Eye (tissue), 1 donor: ENCODE results near the gene PPP2CA.
A peak's percentile ranks its signal among the peaks of the same experiment; 100 is the strongest.
"Not testable (repeated sequence)": the region's sequence is repeated elsewhere in the genome, so short reads cannot be mapped to it uniquely, and the experiment has no call there.

Experiments
- DNase-seq: peaks from one replicate; pipeline ENCODE4 v3.0.0-alpha.2; 2015

PPP2CA gene

DNA sequence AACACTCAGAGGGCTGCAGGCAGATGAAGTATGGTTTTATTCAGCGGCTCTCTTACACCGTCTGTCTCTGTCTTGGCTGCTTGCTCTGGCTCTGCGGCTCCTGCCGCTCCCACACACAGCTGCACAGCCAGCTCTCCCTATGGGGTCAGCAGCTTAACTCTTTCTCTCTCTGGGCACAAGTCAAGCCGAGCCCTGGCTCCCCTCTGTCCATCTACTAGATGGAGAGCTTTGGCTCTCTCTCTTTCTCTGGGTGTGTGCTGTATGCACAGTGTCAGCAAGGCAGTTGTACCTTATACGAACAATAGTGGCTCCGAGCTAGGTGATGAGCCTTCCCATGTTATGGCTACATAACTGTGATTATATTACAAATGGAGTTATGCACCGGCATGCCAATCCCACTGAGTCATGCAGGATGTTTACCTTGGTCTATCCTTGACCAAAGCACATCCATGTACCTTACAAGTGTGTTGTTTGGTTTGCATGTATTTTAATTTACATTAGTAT, 19.3 kb upstream of the PPP2CA start:
- DNase-seq: peak; percentile 38

DNA sequence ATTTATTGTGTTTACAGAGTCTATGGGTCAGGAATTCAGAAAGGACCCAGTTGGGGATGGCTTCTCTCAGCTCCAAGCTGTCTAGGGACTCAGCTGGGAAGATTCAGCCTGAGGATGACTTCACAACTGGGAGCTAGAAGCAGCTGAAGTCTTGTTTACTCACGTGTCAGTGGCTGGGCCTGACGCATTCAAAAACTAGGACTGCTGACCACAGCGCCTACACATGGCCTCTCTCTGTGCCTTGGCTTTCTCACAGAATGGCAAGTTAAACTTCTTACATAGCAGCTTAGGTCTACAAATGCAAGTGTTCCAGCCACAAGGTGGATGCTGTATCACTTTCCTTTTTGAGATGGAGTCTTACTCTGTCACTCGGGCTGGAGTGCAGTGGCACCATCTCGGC, 16.3 kb upstream of the PPP2CA start:
- DNase-seq: no peak

GRCh38 chr5:134240421-134240962, 14.6 kb upstream of the PPP2CA start:
- DNase-seq: peak; percentile 68

GRCh38 chr5:134236820-134237219, 10.9 kb upstream of the PPP2CA start:
- DNase-seq: no peak

- DNase-seq: no peak
These were observed 10.4 kb upstream of the PPP2CA start for GRCh38 chr5:134236318-134236717.

DNA sequence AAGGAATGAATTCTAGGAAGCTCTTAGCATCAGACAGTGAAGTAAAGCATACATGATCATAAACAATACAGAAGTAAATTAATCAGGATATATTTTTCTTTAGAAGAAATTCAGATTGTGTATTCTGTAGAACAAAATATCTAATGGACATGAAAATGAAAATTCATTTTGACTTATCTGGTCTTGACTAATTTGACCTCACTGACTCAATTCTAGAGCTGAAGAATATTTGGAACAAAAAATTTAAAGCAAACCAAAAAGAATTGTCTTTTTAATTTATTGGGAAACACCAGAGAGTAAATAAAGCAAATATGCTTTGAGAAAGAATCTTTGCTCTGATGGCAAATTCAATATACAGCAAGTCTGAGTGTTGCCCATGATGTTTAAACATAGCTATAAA, 2.8 kb upstream of the PPP2CA start:
- no peak for DNase-seq

DNA sequence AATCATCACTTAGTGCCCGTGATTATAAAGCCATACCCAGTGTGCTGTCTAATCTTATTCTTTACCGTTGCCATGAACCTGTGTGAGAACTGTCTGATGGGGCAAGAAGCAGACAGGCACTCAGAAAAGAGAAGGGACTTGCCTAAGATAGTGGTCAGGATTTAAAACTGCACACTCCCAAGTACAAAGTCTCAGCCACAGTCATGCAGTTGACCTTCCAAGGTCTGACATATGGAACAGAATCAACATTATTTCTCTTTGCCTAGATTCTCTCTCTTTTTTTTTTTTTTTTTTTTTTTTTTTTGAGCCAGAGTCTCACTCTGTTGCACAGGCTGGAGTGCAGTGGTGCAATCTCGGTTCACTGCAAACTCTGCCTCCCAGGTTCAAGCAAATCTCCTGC, 1.9 kb upstream of the PPP2CA start:
- no peak for DNase-seq

DNA sequence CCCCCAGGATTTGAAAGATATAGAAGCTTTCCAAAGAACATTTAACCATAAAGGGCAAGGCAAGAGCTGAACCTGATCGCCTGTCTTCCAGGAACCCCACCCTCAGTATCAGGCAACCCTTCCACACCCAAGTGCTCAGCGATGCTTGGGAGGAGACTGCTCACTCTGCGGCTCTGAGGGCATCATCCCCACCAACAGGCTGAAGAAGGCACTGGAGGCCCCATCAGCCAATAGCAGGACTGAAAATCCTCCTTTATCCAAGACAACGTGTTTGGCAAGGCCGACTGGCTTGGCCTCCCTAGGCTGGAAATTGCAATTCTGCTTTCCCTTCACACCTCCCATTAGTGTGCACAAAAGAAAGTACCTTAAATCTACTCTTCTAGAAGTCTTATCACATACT, 1.4 kb upstream of the PPP2CA start:
- peak; percentile 80 for DNase-seq

GRCh38 chr5:134226441-134227192, 744 bp upstream of the PPP2CA start:
- no peak for DNase-seq

DNA sequence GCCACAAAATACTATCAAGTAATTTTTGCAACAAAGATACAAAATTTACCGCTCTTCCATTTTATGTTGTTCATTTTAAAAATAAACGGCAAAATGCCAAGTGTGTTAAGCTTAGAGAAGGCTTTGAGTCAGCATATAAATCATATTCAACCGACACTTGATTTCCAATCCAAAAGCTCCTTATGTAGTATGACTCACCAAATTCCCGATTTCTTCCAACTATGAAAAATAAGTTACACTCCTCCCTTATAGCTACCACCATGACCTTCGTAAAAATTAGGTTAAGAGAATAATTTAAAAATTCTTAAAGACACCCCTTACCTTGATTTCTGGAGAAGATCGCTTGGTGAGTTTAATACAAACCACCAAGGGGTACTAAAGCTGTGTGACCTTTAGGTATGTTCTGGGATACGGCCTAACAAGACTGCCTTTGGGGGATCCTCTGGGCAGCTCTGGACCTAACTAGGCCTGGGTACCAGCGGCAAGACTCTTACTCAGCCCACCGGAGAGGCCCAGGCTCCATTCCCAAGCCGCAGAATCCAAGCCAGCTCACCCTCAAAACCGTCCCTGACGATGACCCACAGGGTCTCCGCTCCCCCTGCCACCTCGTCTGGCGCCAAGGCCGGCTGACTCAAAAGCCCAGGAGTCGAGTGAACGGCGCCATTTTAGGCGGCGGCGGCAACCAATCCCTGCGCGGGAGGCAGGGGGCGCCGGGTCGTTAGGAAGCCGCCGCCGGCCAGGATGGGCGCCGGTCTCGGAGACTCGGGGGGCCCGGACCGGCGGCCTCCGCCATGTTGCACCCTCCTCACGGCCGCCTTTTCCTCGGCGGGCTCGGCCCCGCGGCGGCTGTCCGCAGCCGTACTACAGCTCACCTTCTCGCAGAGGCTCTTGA, 739 bp downstream of the PPP2CA start:
- peak; percentile 92 for DNase-seq

- peak; percentile 40 for DNase-seq
These were observed 2.2 kb downstream of the PPP2CA start for GRCh38 chr5:134223406-134224248.

- not testable (repeated sequence) for DNase-seq
These were observed 4.2 kb downstream of the PPP2CA start for GRCh38 chr5:134221690-134222089.

GRCh38 chr5:134215757-134216156, 10.1 kb downstream of the PPP2CA start:
- DNase-seq: no peak

- not testable (repeated sequence) for DNase-seq
These were observed 14.4 kb downstream of the PPP2CA start for GRCh38 chr5:134211263-134212031.

DNA sequence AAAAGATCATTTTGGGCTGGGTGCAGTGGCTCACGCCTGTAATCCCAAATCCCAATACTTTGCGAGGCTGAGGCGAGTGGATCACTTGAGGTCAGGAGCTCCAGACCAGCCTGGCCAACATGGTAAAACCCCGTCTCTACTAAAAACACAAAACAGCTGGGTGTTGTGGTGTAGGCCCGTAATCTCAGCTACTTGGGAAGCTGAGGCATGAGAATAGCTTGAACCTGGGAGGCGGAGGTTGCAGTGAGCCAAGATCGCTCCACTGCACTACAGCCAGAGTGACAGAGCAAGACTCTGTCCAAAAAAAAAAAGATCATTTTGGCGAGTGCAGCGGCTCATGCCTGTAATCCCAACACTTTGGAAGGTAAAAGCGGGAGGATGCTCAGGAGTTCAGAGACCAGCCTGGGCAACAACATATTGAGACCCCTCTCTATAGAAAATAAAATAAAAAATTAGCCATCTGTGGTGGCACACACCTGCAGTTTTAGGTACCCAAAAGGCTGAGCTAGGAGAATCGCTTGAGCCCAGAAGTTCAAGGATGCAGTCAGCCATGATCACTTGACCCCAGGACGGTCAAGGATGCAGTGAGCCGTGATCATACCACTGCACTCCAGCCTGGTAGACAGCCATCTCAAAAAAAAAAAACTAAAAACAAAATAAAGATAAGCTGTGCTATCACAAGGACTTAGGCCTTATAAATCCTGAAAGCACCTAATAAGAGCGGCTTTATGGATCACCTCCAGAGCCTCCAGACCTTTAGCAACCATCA, 16.2 kb downstream of the PPP2CA start:
- DNase-seq: no peak

DNA sequence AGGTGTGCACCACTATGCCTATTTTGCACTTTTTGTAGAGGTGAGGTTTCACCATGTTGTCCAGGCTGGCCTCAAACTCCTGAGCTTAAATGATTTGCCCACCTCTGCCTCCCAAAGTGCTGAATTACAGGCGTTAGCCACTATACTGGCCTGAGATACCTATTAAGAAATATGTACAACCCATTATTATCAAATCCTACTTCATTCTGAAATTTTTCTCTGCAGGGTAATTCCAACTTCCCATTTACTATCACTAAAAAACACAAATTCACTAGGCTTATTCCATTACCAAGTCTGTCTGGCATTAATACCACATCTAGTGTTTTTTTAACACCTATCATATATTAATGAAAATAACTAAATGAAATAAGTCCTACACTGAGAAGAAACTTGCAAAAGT, 18.2 kb downstream of the PPP2CA start:
- no peak for DNase-seq

DNA sequence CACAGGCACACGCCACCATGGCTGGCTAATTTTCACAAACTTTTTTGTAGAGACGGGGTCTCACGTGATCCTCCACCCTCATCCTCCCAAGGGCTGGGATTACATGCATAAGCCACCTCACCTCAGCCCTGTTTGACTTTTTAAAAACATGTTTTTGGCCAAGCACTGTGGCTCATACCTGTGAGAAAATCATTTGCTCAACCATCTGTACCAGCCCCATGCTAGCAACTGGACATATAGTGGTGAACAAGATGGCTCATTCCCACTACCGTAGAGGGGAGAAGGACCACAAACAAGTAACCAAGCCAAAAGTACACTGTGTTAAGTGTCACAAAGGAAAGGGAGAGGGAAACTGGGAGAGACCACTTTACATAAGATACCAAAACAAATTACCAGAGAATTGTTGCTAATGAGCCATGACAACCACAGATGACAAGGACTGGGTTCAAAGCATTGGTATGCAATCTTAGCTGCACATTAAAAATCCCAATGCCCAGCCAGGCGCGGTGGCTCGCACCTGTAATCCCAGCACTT, 19.2 kb downstream of the PPP2CA start:
- DNase-seq: no peak

GRCh38 chr5:134204575-134204974, 21.3 kb downstream of the PPP2CA start:
- DNase-seq: no peak

GRCh38 chr5:134203630-134204029, 22.2 kb downstream of the PPP2CA start:
- no peak for DNase-seq

DNA sequence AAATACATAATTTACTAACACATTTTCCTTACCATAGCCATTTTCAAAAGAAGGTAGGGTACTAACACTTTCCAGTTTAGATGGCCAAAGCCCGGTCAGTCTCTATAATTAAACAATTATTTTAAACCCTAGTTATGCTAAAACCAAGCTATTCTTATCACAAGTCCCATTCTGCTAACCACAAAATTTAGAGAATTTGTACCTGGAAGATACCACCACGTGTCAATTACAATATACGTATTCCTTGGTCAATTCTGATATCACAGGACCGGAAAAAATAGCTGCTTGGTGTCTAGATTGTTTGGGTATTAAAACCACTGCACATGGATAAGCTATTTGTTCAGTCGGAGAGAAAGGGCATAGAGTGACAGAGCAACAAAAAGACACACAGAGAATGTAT, 30.2 kb downstream of the PPP2CA start:
- no peak for DNase-seq

DNA sequence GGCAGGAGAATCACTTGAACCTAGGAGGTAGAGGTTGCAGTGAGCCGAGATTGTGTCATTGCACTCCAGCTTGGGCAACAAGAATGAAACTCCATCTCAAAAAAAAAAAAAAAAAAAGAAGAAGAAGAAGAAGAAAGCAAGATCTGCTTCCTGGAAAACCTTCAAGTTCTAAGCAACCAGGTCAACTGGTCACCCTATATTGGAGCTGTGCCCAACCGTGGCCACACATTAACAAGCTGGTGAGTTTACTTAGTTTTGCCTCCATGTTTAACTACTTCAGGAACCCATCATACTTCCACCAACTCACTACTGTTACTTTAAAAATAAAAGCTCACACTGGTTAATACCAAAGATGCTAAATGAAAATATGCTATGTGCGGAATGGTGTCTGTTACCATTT, 36.8 kb downstream of the PPP2CA start:
- DNase-seq: no peak
